Neural cell (in vitro differentiated cells): ENCODE data around the gene LPIN3. TPM values are rescaled to one million over a fixed set of nuclear protein-coding genes. Genes with fewer than 3 reads are reported as not detected.

Experiments used
- H2AFZ ChIP-seq: fragments of 200-600, 300-800 bp; sonication (generic), shearing (Covaris generic); 2 replicates; pipeline ENCODE4 v1.6.0; 2014; ENCODE audit warnings: low read depth, mild to moderate bottlenecking, antibody characterized with exemption, low read length, moderate library complexity
- H3F3A ChIP-seq: fragments of 200-600 bp; shearing (Covaris generic); 2 replicates; pipeline ENCODE4 v1.6.1; 2016; ENCODE audit warnings: mild to moderate bottlenecking, moderate library complexity, mixed read lengths, antibody characterized with exemption, low read length; ENCODE audit not compliant: insufficient read depth, poor library complexity, severe bottlenecking
- H3K27ac ChIP-seq: fragments of 200-600, 300-800 bp; sonication (generic), shearing (Covaris generic); 2 replicates; pipeline ENCODE4 v1.5.1; 2014; ENCODE audit warnings: mild to moderate bottlenecking, low read length, moderate library complexity
- H3K27me3 ChIP-seq: fragments of 300-800, 200-600 bp; sonication (generic), shearing (Covaris generic); 2 replicates; pipeline ENCODE4 v1.6.0; 2014; ENCODE audit warnings: mild to moderate bottlenecking, low read depth, low read length, moderate library complexity; ENCODE audit not compliant: insufficient read depth
- H3K36me3 ChIP-seq: fragments of 300-800, 200-600 bp; sonication (generic), shearing (Covaris generic); 2 replicates; pipeline ENCODE4 v1.5.1; 2014; ENCODE audit warnings: mild to moderate bottlenecking, antibody characterized with exemption, low read length, moderate library complexity; ENCODE audit not compliant: insufficient read depth
- H3K4me2 ChIP-seq: fragments of 300-800, 200-600 bp; sonication (generic), shearing (Covaris generic); 2 replicates; pipeline ENCODE4 v1.6.0; 2014; ENCODE audit warnings: mild to moderate bottlenecking, low read length
- H3K4me3 ChIP-seq: fragments of 300-800, 200-600 bp; sonication (generic), shearing (Covaris generic); 2 replicates; pipeline ENCODE4 v1.5.1; 2014; ENCODE audit warnings: mild to moderate bottlenecking, low read length, moderate library complexity
- H3K79me2 ChIP-seq: fragments of 200-600 bp; shearing (Covaris generic); replicated peaks from 2 replicates; pipeline ENCODE4 v1.6.0; 2014; ENCODE audit warnings: mild to moderate bottlenecking, low read length, moderate library complexity; ENCODE audit not compliant: insufficient read depth
- H3K9ac ChIP-seq: fragments of 300-800, 200-600 bp; sonication (generic), shearing (Covaris generic); 2 replicates; pipeline ENCODE4 v1.6.1; 2016; ENCODE audit warnings: mild to moderate bottlenecking, low read length, mixed read lengths
- H3K9me2 ChIP-seq: fragments of 200-600 bp; shearing (Covaris generic); 2 replicates; pipeline ENCODE4 v1.6.1; 2016; ENCODE audit warnings: mild to moderate bottlenecking, low read length, mixed read lengths; ENCODE audit not compliant: insufficient read depth
- H3K9me3 ChIP-seq: fragments of 200-600, 300-800 bp; sonication (generic), shearing (Covaris generic); 2 replicates; pipeline ENCODE4 v1.6.1; 2016; ENCODE audit warnings: mild to moderate bottlenecking, mixed run types, low read length, moderate library complexity, mixed read lengths
- H4K20me1 ChIP-seq: fragments of 200-600 bp; shearing (Covaris generic); 2 replicates; pipeline ENCODE4 v1.6.1; 2016; ENCODE audit warnings: mild to moderate bottlenecking, mixed run types; ENCODE audit not compliant: insufficient read depth
- CTCF ChIP-seq: fragments of 450-650 bp; IDR thresholded peaks from 2 replicates; pipeline ENCODE4 v1.5.1; 2014; ENCODE audit warnings: antibody characterized with exemption, mild to moderate bottlenecking, moderate library complexity; ENCODE audit not compliant: poor library complexity, severe bottlenecking
- EP300 ChIP-seq: fragments of 450-650 bp; conservative IDR thresholded peaks from 2 replicates; pipeline ENCODE4 v1.6.1; 2014; ENCODE audit warnings: antibody characterized with exemption, mild to moderate bottlenecking, moderate library complexity; ENCODE audit not compliant: poor library complexity, severe bottlenecking
- EZH2 ChIP-seq: fragments of 200-600, 300-800 bp; shearing (Covaris generic), sonication (generic); IDR thresholded peaks from 2 replicates; pipeline ENCODE4 v1.6.1; 2014; ENCODE audit warnings: antibody characterized with exemption, low read length, borderline replicate concordance, mild to moderate bottlenecking; ENCODE audit not compliant: insufficient read depth, poor library complexity, severe bottlenecking
- MXI1 ChIP-seq: fragments of 450-650 bp; conservative IDR thresholded peaks from 2 replicates; pipeline ENCODE4 v1.6.1; 2014; ENCODE audit warnings: antibody characterized with exemption, mild to moderate bottlenecking; ENCODE audit not compliant: poor library complexity, severe bottlenecking
- POLR2AphosphoS5 ChIP-seq: IDR thresholded peaks from 2 replicates; pipeline ENCODE4 v1.6.1; 2012
- RAD21 ChIP-seq: fragments of 450-650 bp; conservative IDR thresholded peaks from 2 replicates; pipeline ENCODE4 v1.6.1; 2014; ENCODE audit warnings: antibody characterized with exemption, mild to moderate bottlenecking, moderate library complexity
- REST ChIP-seq: IDR thresholded peaks from 2 replicates; pipeline ENCODE4 v1.6.1; 2012; ENCODE audit warnings: borderline replicate concordance
- SMC3 ChIP-seq: fragments of 450-650 bp; conservative IDR thresholded peaks from 2 replicates; pipeline ENCODE4 v1.6.1; 2014; ENCODE audit warnings: antibody characterized with exemption, mild to moderate bottlenecking, moderate library complexity; ENCODE audit not compliant: poor library complexity
- TAF1 ChIP-seq: IDR thresholded peaks from 2 replicates; pipeline ENCODE4 v1.6.1; 2012; ENCODE audit warnings: low read depth
- polyA plus RNA-seq: library from polyadenylated mRNA; depleted of rRNA; stranded (reverse); fragments of >200 nt; gene quantifications from 2 replicates; pipeline ENCODE4 v1.2.3, GENCODE V29; 2014

LPIN3 gene
- polyA plus RNA-seq, 1 donor from 2014 or later: not detected

GRCh38 chr20:41390889-41391288 is 50.3 kb downstream of the LPIN3 start:
- Histone ChIP-seq H3K27ac (no peak overlapping the region), H3K4me2 (no peak overlapping the region), H3K79me2 (no peaks in the 10 kb centered on the region), H3K27me3 (no peaks in the 10 kb centered on the region), H3F3A (no peaks in the 10 kb centered on the region), H3K9me3 (no peaks in the 10 kb centered on the region), H3K9me2 (no peaks in the 10 kb centered on the region), H3K4me3 (no peak overlapping the region), H4K20me1 (no peaks in the 10 kb centered on the region), H3K36me3 (no peaks in the 10 kb centered on the region), H2AFZ (no peak overlapping the region), H3K9ac (no peak overlapping the region)
- TF ChIP-seq MXI1 (no peak), TAF1 (no peak), POLR2AphosphoS5 (no peak), EP300 (no peak), REST (no peak), CTCF (no peak), EZH2 (no peak), SMC3 (no peak), RAD21 (no peak)

GRCh38 chr20:41391587-41392001 is 51.0 kb downstream of the LPIN3 start:
- no peak overlapping the region for H3K27ac ChIP-seq
- H3K9me3 ChIP-seq: no peaks in the 10 kb centered on the region
- no peaks in the 10 kb centered on the region for H3K36me3 ChIP-seq
- no peak overlapping the region for H3K4me2 ChIP-seq
- H3F3A ChIP-seq: no peaks in the 10 kb centered on the region
- no peaks in the 10 kb centered on the region for H3K79me2 ChIP-seq
- no peaks in the 10 kb centered on the region for H3K27me3 ChIP-seq
- H2AFZ ChIP-seq: no peak overlapping the region
- H3K4me3 ChIP-seq: no peak overlapping the region
- no peak overlapping the region for H3K9ac ChIP-seq
- TF ChIP-seq TAF1: no peak
- no peak for TF ChIP-seq EZH2
- no peak for TF ChIP-seq RAD21
- TF ChIP-seq POLR2AphosphoS5: no peak
- TF ChIP-seq REST: no peak
- no peak for TF ChIP-seq SMC3
- TF ChIP-seq CTCF: no peak
- TF ChIP-seq MXI1: no peak
- no peak for TF ChIP-seq EP300
- H3K9me2 ChIP-seq: no peaks in the 10 kb centered on the region
- no peaks in the 10 kb centered on the region for H4K20me1 ChIP-seq
